Smooth muscle cell (in vitro differentiated cells): ENCODE data around the gene MMP7. TPM values are rescaled to one million over a fixed set of nuclear protein-coding genes. Genes with fewer than 3 reads are reported as not detected.

Experiments
- DNase-seq: peaks from one replicate; lab custom pipeline; 2025; ENCODE audit not compliant: unreplicated experiment; lab: John Stamatoyannopoulos, UW
- H2AFZ ChIP-seq: fragments of 200-600 bp; sonication (generic); 2 replicates; pipeline ENCODE4 v1.6.0; 2016; ENCODE audit warnings: antibody characterized with exemption, low read depth, mild to moderate bottlenecking
- H3F3A ChIP-seq: fragments of 200-600 bp; sonication (generic); 2 replicates; pipeline ENCODE4 v1.6.0; 2017; ENCODE audit warnings: antibody characterized with exemption, low read depth
- H3K27ac ChIP-seq: fragments of 200-600 bp; sonication (generic); 2 replicates; pipeline ENCODE4 v1.5.1; 2016; ENCODE audit warnings: low read depth, mild to moderate bottlenecking
- H3K27me3 ChIP-seq: fragments of 200-600 bp; sonication (generic); 2 replicates; pipeline ENCODE4 v1.6.1; 2016; ENCODE audit warnings: low read depth, mild to moderate bottlenecking
- H3K36me3 ChIP-seq: fragments of 200-600 bp; sonication (generic); 2 replicates; pipeline ENCODE4 v1.5.1; 2016; ENCODE audit warnings: low read depth
- H3K4me1 ChIP-seq: fragments of 200-600 bp; sonication (generic); 2 replicates; pipeline ENCODE4 v1.5.1; 2016; ENCODE audit warnings: low read depth
- H3K4me2 ChIP-seq: fragments of 200-600 bp; sonication (generic); 2 replicates; pipeline ENCODE4 v1.6.0; 2016; ENCODE audit warnings: mild to moderate bottlenecking
- H3K4me3 ChIP-seq: fragments of 200-600 bp; sonication (generic); 2 replicates; pipeline ENCODE4 v1.5.1; 2016; ENCODE audit warnings: mild to moderate bottlenecking
- H3K79me2 ChIP-seq: fragments of 200-600 bp; sonication (generic); 2 replicates; pipeline ENCODE4 v1.6.0; 2016; ENCODE audit warnings: low read depth, mild to moderate bottlenecking
- H3K9ac ChIP-seq: fragments of 200-600 bp; sonication (generic); 2 replicates; pipeline ENCODE4 v1.6.0; 2016; ENCODE audit warnings: low read depth
- H3K9me3 ChIP-seq: fragments of 200-600 bp; sonication (generic); replicated peaks from 2 replicates; pipeline ENCODE4 v1.5.1; 2016; ENCODE audit warnings: low read depth
- H4K20me1 ChIP-seq: fragments of 200-600 bp; sonication (generic); 2 replicates; pipeline ENCODE4 v1.6.0; 2016; ENCODE audit warnings: low read depth
- WGBS: methylation state at CpG from one replicate; pipeline ENCODE4 v1.1.7; 2016; ENCODE audit warnings: low lambda C conversion rate; 5-methylcytosine and 5-hydroxymethylcytosine counted together
- polyA plus RNA-seq: library from polyadenylated mRNA; unstranded; fragments of >200 nt; fragmentation: Nextera tagmentation; extraction: Ambion mirVana; gene quantifications from 2 replicates; pipeline ENCODE4 v1.2.1, GENCODE V29; 2016
- total RNA-seq: library from RNA; depleted of rRNA; stranded (reverse); fragments of >200 nt; gene quantifications from 2 replicates; pipeline ENCODE4 v1.2.3, GENCODE V29; 2014
- TF ChIP-seq, protein P1 (sequence below): fragments of 200-600 bp; sonication (generic); IDR thresholded peaks from 2 replicates; pipeline ENCODE4 v1.5.1; 2017; ENCODE audit warnings: borderline replicate concordance, mild to moderate bottlenecking, antibody characterized with exemption; ENCODE audit not compliant: insufficient read depth, poor library complexity, severe bottlenecking

MMP7 gene
- total RNA-seq: 8.0 and 12.6 TPM in 2 replicates
- 4.3 and 16.4 TPM in 2 replicates for polyA plus RNA-seq

DNA sequence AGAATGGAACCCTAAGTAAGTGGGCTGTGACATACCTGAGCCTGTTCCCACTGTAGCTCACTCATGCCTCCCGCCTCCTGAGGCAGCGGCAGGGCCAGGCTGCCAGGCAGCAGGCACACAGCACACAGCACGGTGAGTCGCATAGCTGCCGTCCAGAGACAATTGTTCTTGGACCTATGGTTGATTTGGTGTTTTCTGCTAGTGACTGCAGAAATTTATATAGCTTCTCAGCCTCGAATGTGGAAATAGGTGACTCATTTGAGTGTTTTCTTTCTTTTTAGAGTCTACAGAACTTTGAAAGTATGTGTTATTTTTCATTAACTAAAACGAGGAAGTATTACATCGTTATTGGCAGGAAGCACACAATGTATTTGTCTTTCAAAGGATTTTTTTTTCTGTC, at the start of gene MMP7:
Gene MMP7 (minus strand): TSS at position 190 of the 400 bp plus-strand sequence. CDS start 47 bp downstream, at position 143.
- 63% methylated on average over 8 of the region's 8 CpGs for WGBS
- Histone ChIP-seq H3K4me2 (no peak within 1 kb of the TSS), H3K4me1 (no peaks in the 10 kb centered on the region), H4K20me1 (no peaks in the 10 kb centered on the region), H3K36me3 (no peaks in the 10 kb centered on the region), H3F3A (no peaks in the 10 kb centered on the region), H2AFZ (no peak within 1 kb of the TSS), H3K27ac (no peak within 1 kb of the TSS), H3K9me3 (no peaks in the 10 kb centered on the region), H3K4me3 (no peak within 1 kb of the TSS), H3K9ac (no peak within 1 kb of the TSS), H3K79me2 (no peaks in the 10 kb centered on the region), H3K27me3 (no peaks in the 10 kb centered on the region)
- no peak for DNase-seq
- TF ChIP-seq, protein P1, sequence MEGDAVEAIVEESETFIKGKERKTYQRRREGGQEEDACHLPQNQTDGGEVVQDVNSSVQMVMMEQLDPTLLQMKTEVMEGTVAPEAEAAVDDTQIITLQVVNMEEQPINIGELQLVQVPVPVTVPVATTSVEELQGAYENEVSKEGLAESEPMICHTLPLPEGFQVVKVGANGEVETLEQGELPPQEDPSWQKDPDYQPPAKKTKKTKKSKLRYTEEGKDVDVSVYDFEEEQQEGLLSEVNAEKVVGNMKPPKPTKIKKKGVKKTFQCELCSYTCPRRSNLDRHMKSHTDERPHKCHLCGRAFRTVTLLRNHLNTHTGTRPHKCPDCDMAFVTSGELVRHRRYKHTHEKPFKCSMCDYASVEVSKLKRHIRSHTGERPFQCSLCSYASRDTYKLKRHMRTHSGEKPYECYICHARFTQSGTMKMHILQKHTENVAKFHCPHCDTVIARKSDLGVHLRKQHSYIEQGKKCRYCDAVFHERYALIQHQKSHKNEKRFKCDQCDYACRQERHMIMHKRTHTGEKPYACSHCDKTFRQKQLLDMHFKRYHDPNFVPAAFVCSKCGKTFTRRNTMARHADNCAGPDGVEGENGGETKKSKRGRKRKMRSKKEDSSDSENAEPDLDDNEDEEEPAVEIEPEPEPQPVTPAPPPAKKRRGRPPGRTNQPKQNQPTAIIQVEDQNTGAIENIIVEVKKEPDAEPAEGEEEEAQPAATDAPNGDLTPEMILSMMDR: no peak

GRCh38 chr11:102577723-102578122, 47.2 kb upstream of the MMP7 start:
- Histone ChIP-seq H3K27ac (no peak overlapping the region), H3K79me2 (no peaks in the 10 kb centered on the region), H3K4me3 (no peak overlapping the region), H3K9ac (no peak overlapping the region), H2AFZ (no peak overlapping the region), H3K27me3 (no peaks in the 10 kb centered on the region), H3K36me3 (no peaks in the 10 kb centered on the region), H3K4me2 (no peak overlapping the region), H3K9me3 (no peaks in the 10 kb centered on the region), H3F3A (no peaks in the 10 kb centered on the region), H3K4me1 (no peaks in the 10 kb centered on the region), H4K20me1 (no peaks in the 10 kb centered on the region)
- WGBS: 89% methylated on average over 2 of the region's 2 CpGs
- DNase-seq: no peak
- TF ChIP-seq, protein P1: no peak

GRCh38 chr11:102577182-102577581, 46.6 kb upstream of the MMP7 start:
- Histone ChIP-seq H3K4me2 (no peak overlapping the region), H2AFZ (no peak overlapping the region), H4K20me1 (no peaks in the 10 kb centered on the region), H3K9ac (no peak overlapping the region), H3K27ac (no peak overlapping the region), H3K79me2 (no peaks in the 10 kb centered on the region), H3K4me3 (no peak overlapping the region), H3K36me3 (no peaks in the 10 kb centered on the region), H3K9me3 (no peaks in the 10 kb centered on the region), H3K27me3 (no peaks in the 10 kb centered on the region), H3F3A (no peaks in the 10 kb centered on the region), H3K4me1 (no peaks in the 10 kb centered on the region)
- DNase-seq: no peak
- TF ChIP-seq, protein P1: no peak

GRCh38 chr11:102576350-102576749, 45.8 kb upstream of the MMP7 start:
- Histone ChIP-seq H3F3A (no peaks in the 10 kb centered on the region), H3K9ac (no peak overlapping the region), H4K20me1 (no peaks in the 10 kb centered on the region), H3K9me3 (no peaks in the 10 kb centered on the region), H2AFZ (no peak overlapping the region), H3K4me3 (no peak overlapping the region), H3K36me3 (no peaks in the 10 kb centered on the region), H3K79me2 (no peaks in the 10 kb centered on the region), H3K4me2 (no peak overlapping the region), H3K27ac (no peak overlapping the region), H3K27me3 (no peaks in the 10 kb centered on the region), H3K4me1 (no peaks in the 10 kb centered on the region)
- TF ChIP-seq, protein P1: no peak
- no peak for DNase-seq
- WGBS: 93% methylated on average over 3 of the region's 3 CpGs
